Activated CD4-positive, CD25-positive, alpha-beta regulatory T cell (primary cell): Measurements from ENCODE around the gene E2F4.

Source experiments
- DNase-seq, 4 experiments: peaks; one replicate each; lab custom pipeline; 2025; lab: John Stamatoyannopoulos, UW

The E2F4 gene

GRCh38 chr16:67173808-67174705 lies 17.9 kb upstream of the E2F4 start:
- peak; percentile 24 to 41 (median 37) for DNase-seq

- no peak for DNase-seq
These were observed 17.2 kb upstream of the E2F4 start for GRCh38 chr16:67174706-67175231.

- no peak for DNase-seq
These were observed 15.3 kb upstream of the E2F4 start for GRCh38 chr16:67176662-67177061.

GRCh38 chr16:67177743-67178699 lies 13.9 kb upstream of the E2F4 start:
- DNase-seq = no peak

- no peak for DNase-seq
These were observed 12.4 kb upstream of the E2F4 start for GRCh38 chr16:67179421-67180080.

GRCh38 chr16:67180166-67180565 lies 11.8 kb upstream of the E2F4 start:
- no peak for DNase-seq

GRCh38 chr16:67181346-67181745 lies 10.6 kb upstream of the E2F4 start:
- DNase-seq = no peak

- no peak for DNase-seq
These were observed 9.7 kb upstream of the E2F4 start for GRCh38 chr16:67182288-67182687.

GRCh38 chr16:67183284-67183626 lies 8.7 kb upstream of the E2F4 start:
- DNase-seq = no peak

GRCh38 chr16:67183627-67184452 lies 8.1 kb upstream of the E2F4 start, which contains the start of gene MATCAP1:
TSS of gene MATCAP1 (minus strand) at chr16:67183963. CDS start at chr16:67180610, 3,353 bp downstream.
- DNase-seq = peak; percentile 81 to 85 (median 82)

- DNase-seq = no peak
These were observed 7.4 kb upstream of the E2F4 start for GRCh38 chr16:67184453-67184994.

GRCh38 chr16:67184995-67185650 lies 6.8 kb upstream of the E2F4 start:
- peak; percentile 61 to 81 (median 74) for DNase-seq

- no peak for DNase-seq
These were observed 6.3 kb upstream of the E2F4 start for GRCh38 chr16:67185651-67186134.

GRCh38 chr16:67186550-67186950 lies 5.4 kb upstream of the E2F4 start:
- no peak for DNase-seq

GRCh38 chr16:67187175-67187890 lies 4.6 kb upstream of the E2F4 start:
- no peak for DNase-seq

GRCh38 chr16:67188323-67188722 lies 3.6 kb upstream of the E2F4 start:
- DNase-seq = no peak

- DNase-seq = no peak
These were observed 3.2 kb upstream of the E2F4 start for GRCh38 chr16:67188798-67189197.

- DNase-seq = no peak
These were observed 1.9 kb upstream of the E2F4 start, which contains the start of gene EXOC3L1 for GRCh38 chr16:67190041-67190440. TSS of gene EXOC3L1 (minus strand) at chr16:67190136. CDS start at chr16:67189676, 460 bp downstream.
